Stimulated activated CD8-positive, alpha-beta memory T cell treated with anti-CD3 and anti-CD28 coated beads, Interleukin-2, amount 100 ng/mL, for 1 hour (primary cell): Measurements from ENCODE around the gene CFAP92.

Experiments
- DNase-seq, 2 donors: peaks; one replicate each; pipeline ENCODE4 v3.0.0-alpha.2; 2020; ENCODE audit warnings: low read depth in 2 of 2

Gene CFAP92

DNA sequence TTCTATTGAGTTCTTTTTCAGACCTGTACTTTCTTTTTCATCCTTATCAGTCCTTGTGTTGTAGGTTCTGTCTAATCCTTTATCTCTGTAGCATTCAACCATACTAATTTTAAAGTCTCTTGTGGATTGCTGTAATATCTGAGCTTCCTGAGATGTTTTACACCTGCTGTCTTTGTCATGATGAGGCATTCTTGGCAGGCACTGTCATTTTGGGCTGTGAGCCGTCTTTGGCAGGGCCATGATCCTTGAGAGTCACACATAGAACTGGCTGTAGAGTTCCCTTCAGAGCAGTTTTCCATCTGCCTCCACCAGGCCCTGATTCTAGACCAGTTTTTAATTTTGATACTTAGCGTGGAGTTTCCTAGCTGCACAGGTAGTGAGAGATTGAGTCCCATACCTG, 13.9 kb upstream of the CFAP92 start:
- DNase-seq: no peak

DNA sequence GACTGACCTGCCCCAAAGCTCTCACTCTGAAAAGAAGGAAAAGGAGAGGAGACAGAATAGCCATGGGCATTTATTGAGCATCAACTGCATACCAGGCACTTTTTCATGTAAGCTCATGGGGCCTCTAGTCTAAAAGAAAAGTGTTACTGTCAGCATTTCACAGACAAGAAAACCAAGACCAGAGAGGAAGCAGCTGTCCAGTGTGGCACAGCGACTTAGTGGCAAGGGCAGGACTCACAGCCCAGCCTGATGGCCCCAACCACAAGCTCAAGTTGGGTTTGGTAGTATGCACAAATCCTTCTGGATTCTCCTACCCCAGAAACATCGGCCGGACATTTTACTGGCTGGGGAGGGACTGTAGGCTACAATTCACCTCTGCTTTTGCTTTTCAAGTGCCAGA, 13.0 kb upstream of the CFAP92 start:
- DNase-seq: no peak

DNA sequence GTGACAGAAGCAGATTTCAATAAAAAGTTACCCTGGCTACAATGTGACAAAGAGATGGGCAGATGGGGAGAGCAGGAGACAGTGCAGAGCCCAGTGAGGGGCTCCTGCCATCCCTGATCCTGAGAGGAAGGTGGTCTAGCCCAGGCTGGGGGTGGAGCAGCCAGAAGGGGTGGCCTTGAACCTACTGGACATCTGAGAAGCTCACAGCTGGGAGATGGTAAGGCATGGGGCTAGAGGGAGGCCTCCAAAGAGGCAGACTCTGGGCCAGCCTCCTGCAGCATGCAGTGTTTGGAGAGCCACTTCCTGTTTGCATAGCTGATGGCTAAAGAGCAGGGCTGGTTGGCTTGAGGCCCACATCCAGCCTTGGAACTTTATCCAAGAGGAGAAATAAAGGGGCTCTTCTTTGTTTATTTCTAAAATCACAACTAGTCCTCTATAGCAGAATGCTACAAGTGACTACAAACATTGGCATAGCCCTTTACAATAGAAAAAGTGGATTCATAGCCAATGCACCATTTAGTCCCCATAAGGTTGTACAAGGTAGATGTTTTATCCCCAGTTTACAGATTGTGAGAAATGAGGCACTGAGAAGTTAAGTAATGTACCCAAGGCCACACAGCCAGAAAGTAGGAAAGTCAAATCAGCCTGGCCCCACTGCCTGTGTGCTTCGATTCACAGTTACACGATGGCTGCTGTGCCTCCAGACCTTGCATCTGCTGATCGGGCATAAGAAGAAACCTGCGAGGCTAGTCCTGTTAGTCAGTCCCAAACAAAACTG, 11.8 kb upstream of the CFAP92 start:
- no peak for DNase-seq

DNA sequence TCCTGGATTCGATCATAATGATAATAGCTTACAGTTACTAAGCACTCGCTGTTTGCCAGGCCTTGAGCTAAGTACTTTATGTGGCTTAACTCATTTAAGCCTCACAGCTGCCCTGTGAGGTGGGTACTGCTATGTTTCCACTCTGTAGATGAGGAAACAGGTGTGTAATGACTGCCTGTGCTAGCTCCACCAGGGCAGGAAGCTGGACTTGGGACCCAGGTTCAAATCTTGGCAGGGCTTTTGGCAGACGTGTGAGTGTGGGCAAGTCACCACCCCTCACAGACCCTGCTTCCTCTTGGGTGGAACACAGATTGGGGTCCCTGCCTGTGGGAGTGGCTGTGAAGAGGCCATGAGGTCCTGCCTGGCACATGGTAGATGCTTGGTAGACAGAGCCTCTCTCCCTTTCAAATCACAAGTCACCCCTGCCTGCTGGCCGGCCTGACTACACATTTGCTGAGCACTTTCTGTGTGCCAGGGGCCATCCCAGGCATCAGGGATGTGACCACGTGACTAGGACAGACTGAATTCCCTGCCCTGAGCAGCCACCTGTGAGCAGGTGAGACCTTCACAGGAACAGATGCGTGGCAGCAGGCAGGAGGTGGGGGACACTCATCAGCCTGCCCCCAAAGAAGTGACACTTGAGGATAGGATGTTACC, 10.9 kb upstream of the CFAP92 start:
- no peak for DNase-seq

GRCh38 chr3:129003578-129004112, 9.8 kb upstream of the CFAP92 start:
- no peak for DNase-seq

DNA sequence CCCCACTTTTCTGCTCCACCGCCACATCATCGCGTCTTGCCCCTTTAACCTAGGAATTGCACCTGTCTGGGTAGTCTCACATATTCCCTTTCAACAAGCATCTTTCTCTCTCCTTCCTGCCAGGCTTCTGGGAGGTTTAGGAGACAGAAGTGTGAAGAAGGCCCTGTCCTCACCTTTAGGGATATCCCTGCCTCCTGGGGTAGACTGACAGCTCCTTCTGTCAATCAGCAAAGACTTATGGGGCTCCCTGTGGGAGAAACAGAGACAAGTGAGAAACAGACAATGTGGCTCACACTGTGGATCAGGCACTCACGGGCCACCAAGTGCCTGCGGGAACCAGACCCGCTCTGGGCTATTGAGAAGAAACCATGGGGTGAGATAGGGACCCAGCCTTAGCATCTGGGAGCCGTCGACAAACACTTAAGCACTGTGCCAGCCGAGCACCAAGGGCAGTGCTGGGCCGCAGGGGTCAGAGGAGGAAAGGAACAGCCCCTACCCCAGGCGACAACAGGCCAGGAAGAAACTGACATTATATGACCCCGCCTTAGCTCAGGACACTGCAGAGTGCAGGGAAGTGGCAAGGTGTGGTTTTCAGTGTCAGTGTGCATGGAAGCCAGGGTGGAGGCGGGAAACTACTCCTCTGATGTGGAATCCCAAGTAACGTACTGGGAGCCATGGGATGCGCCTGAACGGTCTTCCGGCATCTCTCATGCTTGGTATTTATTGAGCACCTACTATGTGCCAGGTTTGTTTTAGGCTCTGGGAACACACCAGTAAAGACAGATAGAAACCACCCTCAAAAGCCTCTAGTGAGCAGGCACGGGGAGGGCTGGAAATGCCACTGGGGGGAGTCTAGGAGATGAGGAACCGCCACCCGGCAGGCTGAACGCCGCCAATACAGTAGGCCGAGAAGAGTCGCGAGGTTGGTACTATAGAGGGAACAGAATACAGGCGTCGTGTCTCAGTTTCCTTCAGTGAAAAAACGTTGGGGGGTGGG, 9.0 kb upstream of the CFAP92 start:
- no peak for DNase-seq

DNA sequence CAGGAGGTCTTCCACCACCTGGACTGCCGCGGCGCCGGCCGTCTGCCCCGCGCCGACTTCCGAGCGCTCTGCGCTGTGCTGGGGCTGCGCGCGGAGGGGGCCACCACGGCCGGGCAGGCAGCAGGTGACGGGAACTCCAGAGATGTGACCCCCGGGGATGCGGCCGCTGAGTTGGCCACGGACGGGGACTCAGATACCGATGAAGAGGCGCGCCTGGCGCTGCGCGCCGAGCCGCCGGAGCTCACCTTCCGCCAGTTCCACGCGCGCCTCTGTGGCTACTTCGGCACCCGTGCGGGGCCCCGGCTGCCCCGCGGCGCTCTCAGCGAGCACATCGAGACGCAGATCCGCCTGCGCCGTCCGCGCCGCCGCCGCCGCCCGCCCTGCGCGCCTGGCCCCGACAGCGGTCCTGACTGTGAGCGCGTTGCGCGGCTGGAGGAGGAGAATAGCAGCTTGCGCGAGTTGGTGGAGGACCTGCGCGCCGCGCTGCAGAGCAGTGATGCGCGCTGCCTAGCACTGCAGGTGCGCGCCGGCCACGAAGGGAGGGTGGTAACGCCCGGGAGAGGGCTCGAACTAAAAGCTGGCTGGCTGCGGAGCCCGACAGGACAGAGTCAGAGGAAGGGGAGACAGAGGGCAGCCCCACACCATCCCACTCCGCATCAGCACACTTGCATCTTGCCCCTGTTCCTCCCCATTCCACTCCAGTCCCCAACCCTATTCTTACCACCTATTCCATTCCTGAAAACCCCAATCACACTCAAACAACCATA, 8.1 kb upstream of the CFAP92 start:
- DNase-seq: no peak

- DNase-seq: no peak
Measured at GRCh38 chr3:129001101-129001805, 7.4 kb upstream of the CFAP92 start, which contains the start of gene EFCC1. Gene EFCC1, plus strand, starts transcription at chr3:129001304. Its CDS starts 325 bp downstream, at chr3:129001629.

DNA sequence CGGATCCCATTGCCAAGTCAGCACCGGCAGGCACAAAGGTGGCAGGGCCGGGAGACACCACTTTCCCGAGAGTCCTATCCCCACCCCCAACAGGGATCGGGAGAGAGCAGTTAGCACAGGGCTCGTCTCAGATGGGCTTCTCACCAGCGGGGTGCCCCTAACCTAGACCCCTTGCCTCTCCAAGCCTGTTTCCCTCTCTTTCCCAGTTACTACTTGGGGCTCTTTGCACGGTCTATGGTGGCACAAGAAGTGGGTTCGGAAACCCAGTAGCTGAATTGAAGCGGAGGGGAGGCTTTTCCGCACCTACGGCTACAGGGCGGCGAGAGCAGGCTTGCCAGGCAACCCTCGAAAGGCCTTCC, 6.8 kb upstream of the CFAP92 start:
- DNase-seq: no peak

DNA sequence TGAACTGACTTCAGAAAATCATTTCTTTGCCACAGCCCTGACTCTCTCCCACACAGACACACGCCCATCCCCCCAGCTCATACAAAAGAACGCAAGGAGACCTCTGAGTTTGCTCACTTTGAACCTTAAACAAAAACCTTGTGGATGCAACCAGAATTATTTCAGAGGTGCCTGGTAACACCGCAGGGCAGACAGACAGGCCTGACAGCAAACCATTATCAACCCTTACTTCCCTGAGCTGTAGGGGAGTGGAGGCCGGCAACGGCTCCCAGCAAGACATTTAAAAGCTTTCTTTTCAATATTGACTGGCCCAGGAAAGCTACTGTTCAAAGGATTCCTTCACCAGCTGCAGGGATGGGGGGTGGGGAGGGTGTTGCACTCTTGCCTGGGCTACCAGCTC, 5.2 kb upstream of the CFAP92 start:
- no peak for DNase-seq

- DNase-seq: no peak
Measured at GRCh38 chr3:128998561-128998960, 4.7 kb upstream of the CFAP92 start.

DNA sequence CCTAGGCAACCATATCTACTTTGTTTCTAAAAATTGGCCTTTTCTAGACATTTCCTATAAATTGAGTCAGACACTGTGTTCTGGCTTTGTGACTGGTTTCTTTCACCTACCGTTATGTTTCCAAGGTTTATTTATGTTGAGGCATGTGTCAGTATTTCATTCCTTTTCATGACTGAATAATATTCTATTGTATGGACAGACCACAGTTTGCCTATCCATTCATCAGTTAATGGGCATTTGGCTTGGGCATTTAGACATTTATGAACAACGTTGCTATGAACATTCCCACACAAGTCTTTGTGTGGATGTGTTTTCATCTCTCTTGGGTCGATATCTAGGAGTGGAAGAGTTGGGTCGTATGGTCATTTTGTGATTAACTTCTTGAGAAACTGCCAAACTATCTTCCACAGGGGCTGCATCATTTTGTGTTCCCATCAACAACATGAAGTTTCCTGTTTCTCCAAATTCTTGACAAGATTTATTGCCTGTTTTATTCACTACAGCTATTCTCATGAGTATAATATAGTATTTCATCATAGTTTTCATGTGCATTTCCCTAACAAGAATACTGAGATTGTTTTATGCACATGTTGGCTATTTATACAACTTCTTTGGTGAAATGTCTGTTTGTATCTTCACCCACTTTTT, 3.7 kb upstream of the CFAP92 start:
- DNase-seq: no peak

DNA sequence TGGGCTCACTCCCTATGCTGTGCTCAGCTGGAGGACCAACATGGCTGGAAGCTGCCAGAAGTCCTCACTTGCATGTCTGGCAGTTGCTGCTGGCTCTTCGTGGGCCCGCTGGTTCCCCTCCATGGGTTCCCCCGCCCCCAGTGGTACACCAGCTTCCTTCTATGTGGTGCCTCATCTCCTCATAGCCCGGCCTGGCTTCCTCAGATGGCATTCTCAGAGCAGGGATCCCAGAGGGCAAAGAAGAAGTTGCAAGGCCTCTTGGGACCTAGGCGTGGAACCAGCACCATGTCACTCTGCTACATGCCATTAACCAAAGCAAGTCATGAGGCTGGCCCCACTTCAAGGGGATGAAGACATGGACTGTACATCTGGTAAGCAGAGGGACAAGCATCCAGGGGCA, 2.9 kb upstream of the CFAP92 start:
- no peak for DNase-seq

DNA sequence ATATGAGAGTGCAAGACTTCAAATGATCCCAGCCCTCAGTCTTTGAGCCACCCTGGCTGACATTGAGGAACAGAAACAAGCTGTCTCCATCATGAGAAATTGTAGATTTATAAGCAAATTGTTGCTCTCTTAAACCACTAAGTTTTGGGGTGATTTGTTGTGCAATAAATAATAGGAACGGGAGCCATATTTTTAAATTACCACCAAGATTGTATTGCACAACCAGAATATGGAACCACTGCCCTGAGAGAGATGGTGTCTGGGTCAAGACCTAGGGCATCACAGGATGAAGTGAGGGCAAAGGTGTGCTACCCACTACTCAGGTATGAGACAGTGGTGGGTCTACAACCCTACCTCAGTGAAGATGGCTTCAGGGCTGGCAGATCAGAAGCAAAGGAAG, 2.3 kb upstream of the CFAP92 start:
- DNase-seq: no peak

GRCh38 chr3:128995737-128996136, 1.9 kb upstream of the CFAP92 start:
- no peak for DNase-seq

- no peak for DNase-seq
Measured at GRCh38 chr3:128994581-128995546, 988 bp upstream of the CFAP92 start.

DNA sequence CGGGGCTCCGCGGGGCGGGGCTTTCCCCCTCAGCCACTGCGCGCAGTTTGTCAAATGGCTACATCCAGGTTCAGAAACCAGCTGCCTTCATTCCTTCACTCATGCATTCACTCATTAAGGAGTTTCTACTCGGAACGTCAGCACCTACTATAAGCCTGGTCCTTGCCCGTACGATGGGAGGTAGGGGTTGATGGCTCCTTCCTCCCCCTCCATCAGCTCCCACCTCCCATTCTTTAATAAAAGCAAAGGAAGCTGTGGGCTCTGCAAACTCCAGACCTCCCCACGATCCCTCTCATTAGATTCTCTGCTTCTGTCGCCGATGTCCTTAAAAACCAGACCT, 267 bp upstream of the CFAP92 start:
- DNase-seq: no peak

- DNase-seq: no peak
Measured at GRCh38 chr3:128992926-128993460, 883 bp downstream of the CFAP92 start.
